Stimulated activated CD8-positive, alpha-beta memory T cell treated with anti-CD3 and anti-CD28 coated beads, Interleukin-15, amount 100 ng/mL, for 24 hours (primary cell): Measurements from ENCODE around the gene SLC5A6.

Source experiments
- DNase-seq: peaks from one replicate; pipeline ENCODE4 v3.0.0-alpha.2; 2020; ENCODE audit warnings: low read depth

SLC5A6 gene

GRCh38 chr2:27236626-27237025, 24.6 kb upstream of the SLC5A6 start:
- DNase-seq, result no peak

- DNase-seq, result no peak
Measured at GRCh38 chr2:27236136-27236535, 24.1 kb upstream of the SLC5A6 start.

- DNase-seq, result no peak
Measured at GRCh38 chr2:27233341-27233740, 21.3 kb upstream of the SLC5A6 start.

- no peak for DNase-seq
Measured at GRCh38 chr2:27231921-27232320, 19.9 kb upstream of the SLC5A6 start.

- no peak for DNase-seq
Measured at GRCh38 chr2:27227501-27227900, 15.4 kb upstream of the SLC5A6 start.

GRCh38 chr2:27225526-27225925, 13.5 kb upstream of the SLC5A6 start:
- no peak for DNase-seq

- DNase-seq, result no peak
Measured at GRCh38 chr2:27223416-27223815, 11.3 kb upstream of the SLC5A6 start.

- DNase-seq, result no peak
Measured at GRCh38 chr2:27222407-27222806, 10.3 kb upstream of the SLC5A6 start.

- no peak for DNase-seq
Measured at GRCh38 chr2:27221166-27221565, 9.1 kb upstream of the SLC5A6 start.

- DNase-seq, result no peak
Measured at GRCh38 chr2:27220091-27220490, 8.0 kb upstream of the SLC5A6 start.

GRCh38 chr2:27219091-27219490, 7.0 kb upstream of the SLC5A6 start:
- no peak for DNase-seq

GRCh38 chr2:27218614-27219013, 6.5 kb upstream of the SLC5A6 start:
- DNase-seq, result no peak

- DNase-seq, result peak; percentile 79
Measured at GRCh38 chr2:27217173-27218121, 5.4 kb upstream of the SLC5A6 start, which contains the start of gene CAD. TSS of gene CAD (plus strand) at chr2:27217369. CDS start at chr2:27217552, 183 bp downstream.

GRCh38 chr2:27216416-27217137, 4.5 kb upstream of the SLC5A6 start:
- DNase-seq, result no peak

GRCh38 chr2:27214941-27215340, 2.9 kb upstream of the SLC5A6 start:
- DNase-seq, result no peak

- DNase-seq, result no peak
Measured at GRCh38 chr2:27212626-27213471, 781 bp upstream of the SLC5A6 start.

- DNase-seq, result no peak
Measured at GRCh38 chr2:27211241-27211942, 676 bp downstream of the SLC5A6 start.

GRCh38 chr2:27209621-27210401, 2.3 kb downstream of the SLC5A6 start:
- DNase-seq, result no peak

GRCh38 chr2:27208486-27209050, 3.5 kb downstream of the SLC5A6 start:
- no peak for DNase-seq

- DNase-seq, result no peak
Measured at GRCh38 chr2:27206346-27206745, 5.7 kb downstream of the SLC5A6 start.
